ENCODE measurements around the gene TERB1. TPM values are rescaled to one million over a fixed set of nuclear protein-coding genes. Genes with fewer than 3 reads are reported as not detected.

TERB1 gene
- total RNA-seq, 4 donors from 2014 or later, result 0.19 TPM; not detected in 3

GRCh38 chr16:66840883-66841282, 39.5 kb upstream of the TERB1 start:
- DNase-seq (ENCODE audit: low spot score in 2 of 2), result peak in 1 of 2 donors; percentile 8
- TF ChIP-seq CTCF (IDR thresholded peaks at IDR 0.05), result no peak
- no peak for TF ChIP-seq POLR2A (IDR thresholded peaks at IDR 0.05)
- WGBS, 2 donors, result 48 to 53% methylated on average over 3 of the region's 3 CpGs
- intact Hi-C loops (cut with DNase I; ENCODE audit: low total_unique reads), result no loop called here
- H3K4me3 ChIP-seq (ENCODE audit: low read depth, poor library complexity, severe bottlenecking), result no peak overlapping the region

GRCh38 chr16:66834746-66835145, 33.4 kb upstream of the TERB1 start:
- intact Hi-C loops (cut with DNase I; ENCODE audit: low total_unique reads), result no loop called here
- TF ChIP-seq POLR2A (IDR thresholded peaks at IDR 0.05) (no peak), CTCF (IDR thresholded peaks at IDR 0.05) (no peak)
- 83 to 90% methylated on average over 5 of the region's 5 CpGs for WGBS, 2 donors
- no peak for DNase-seq (ENCODE audit: low spot score in 2 of 2)
- no peak overlapping the region for H3K4me3 ChIP-seq (ENCODE audit: low read depth, poor library complexity, severe bottlenecking)

GRCh38 chr16:66832661-66833305, 31.4 kb upstream of the TERB1 start:
- no peak for TF ChIP-seq CTCF (IDR thresholded peaks at IDR 0.05)
- no peak for TF ChIP-seq POLR2A (IDR thresholded peaks at IDR 0.05)
- no peak overlapping the region for H3K4me3 ChIP-seq (ENCODE audit: low read depth, poor library complexity, severe bottlenecking)
- intact Hi-C loops (cut with DNase I; ENCODE audit: low total_unique reads), result no loop called here
- DNase-seq (ENCODE audit: low spot score in 2 of 2), result no peak
- WGBS, 2 donors, result 65 to 67% methylated on average over 7 of the region's 7 CpGs

- no peak overlapping the region for H3K4me3 ChIP-seq (ENCODE audit: low read depth, poor library complexity, severe bottlenecking)
- WGBS, 2 donors, result 82 to 83% methylated on average over 3 of the region's 3 CpGs
- no peak for TF ChIP-seq POLR2A (IDR thresholded peaks at IDR 0.05)
- intact Hi-C loops (cut with DNase I; ENCODE audit: low total_unique reads), result no loop called here
- no peak for DNase-seq (ENCODE audit: low spot score in 2 of 2)
These were observed 30.8 kb upstream of the TERB1 start for GRCh38 chr16:66832190-66832589.

- WGBS, 2 donors, result 1 to 2% methylated on average over 19 to 40 of the region's 84 CpGs
- H3K4me3 ChIP-seq (ENCODE audit: low read depth, poor library complexity, severe bottlenecking), result peak within 1 kb of the TSS; percentile 64
- TF ChIP-seq CTCF (IDR thresholded peaks at IDR 0.05), result peak in 1 of 3 donors; percentile 64
- TF ChIP-seq POLR2A (IDR thresholded peaks at IDR 0.05), result peak in 1 of 2 donors; percentile 71
- peak; percentile 58 to 95 for DNase-seq (ENCODE audit: low spot score in 2 of 2)
- intact Hi-C loops (cut with DNase I; ENCODE audit: low total_unique reads), result no loop called here
These were observed 29.3 kb upstream of the TERB1 start, which contains the start of gene NAE1 for GRCh38 chr16:66830422-66831404. Gene NAE1, minus strand, starts transcription at chr16:66830976. Its CDS starts 77 bp downstream, at chr16:66830899.

GRCh38 chr16:66824006-66824405, 22.6 kb upstream of the TERB1 start:
- H3K4me3 ChIP-seq (ENCODE audit: low read depth, poor library complexity, severe bottlenecking), result no peak overlapping the region
- no peak for DNase-seq (ENCODE audit: low spot score in 2 of 2)
- WGBS, 2 donors, result 95 to 96% methylated on average over 4 of the region's 4 CpGs
- intact Hi-C loops (cut with DNase I; ENCODE audit: low total_unique reads), result no loop called here
- TF ChIP-seq POLR2A (IDR thresholded peaks at IDR 0.05) (no peak), CTCF (IDR thresholded peaks at IDR 0.05) (no peak)

All from lower leg skin (tissue), 4 donors.